Measurements from ENCODE around the gene GPR4.

GRCh38 chr19:45581576-45581975, 20.4 kb downstream of the GPR4 start:
- no peak for TF ChIP-seq POLR2A (IDR thresholded peaks at IDR 0.05)
- TF ChIP-seq, protein P1, sequence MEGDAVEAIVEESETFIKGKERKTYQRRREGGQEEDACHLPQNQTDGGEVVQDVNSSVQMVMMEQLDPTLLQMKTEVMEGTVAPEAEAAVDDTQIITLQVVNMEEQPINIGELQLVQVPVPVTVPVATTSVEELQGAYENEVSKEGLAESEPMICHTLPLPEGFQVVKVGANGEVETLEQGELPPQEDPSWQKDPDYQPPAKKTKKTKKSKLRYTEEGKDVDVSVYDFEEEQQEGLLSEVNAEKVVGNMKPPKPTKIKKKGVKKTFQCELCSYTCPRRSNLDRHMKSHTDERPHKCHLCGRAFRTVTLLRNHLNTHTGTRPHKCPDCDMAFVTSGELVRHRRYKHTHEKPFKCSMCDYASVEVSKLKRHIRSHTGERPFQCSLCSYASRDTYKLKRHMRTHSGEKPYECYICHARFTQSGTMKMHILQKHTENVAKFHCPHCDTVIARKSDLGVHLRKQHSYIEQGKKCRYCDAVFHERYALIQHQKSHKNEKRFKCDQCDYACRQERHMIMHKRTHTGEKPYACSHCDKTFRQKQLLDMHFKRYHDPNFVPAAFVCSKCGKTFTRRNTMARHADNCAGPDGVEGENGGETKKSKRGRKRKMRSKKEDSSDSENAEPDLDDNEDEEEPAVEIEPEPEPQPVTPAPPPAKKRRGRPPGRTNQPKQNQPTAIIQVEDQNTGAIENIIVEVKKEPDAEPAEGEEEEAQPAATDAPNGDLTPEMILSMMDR (IDR thresholded peaks at IDR 0.05), result no peak
- no peak for TF ChIP-seq POLR2AphosphoS5 (IDR thresholded peaks at IDR 0.05)
- no peak for TF ChIP-seq EP300 (IDR thresholded peaks at IDR 0.05; ENCODE audit: low read depth)
